Body of pancreas (tissue), 4 donors: Measurements from ENCODE around the gene TMEM72.

Experiments
- POLR2A ChIP-seq, 3 donors: fragments of 450-650 bp; IDR thresholded peaks; one replicate each; pipeline ENCODE4 v1.6.1; 2016; ENCODE audit warnings: antibody characterized with exemption in 3 of 3, mild to moderate bottlenecking in 2 of 3
- TF ChIP-seq, protein P1 (sequence below), 7 experiments: fragments of 450-650 bp in 4 of 7; fragments of 200-600 bp in 3 of 7; sonication (generic) in 3 of 7; IDR thresholded peaks; one replicate each; pipeline ENCODE4 v1.5.1; 2016 to 2019; ENCODE audit warnings: antibody characterized with exemption in 7 of 7

DNA sequence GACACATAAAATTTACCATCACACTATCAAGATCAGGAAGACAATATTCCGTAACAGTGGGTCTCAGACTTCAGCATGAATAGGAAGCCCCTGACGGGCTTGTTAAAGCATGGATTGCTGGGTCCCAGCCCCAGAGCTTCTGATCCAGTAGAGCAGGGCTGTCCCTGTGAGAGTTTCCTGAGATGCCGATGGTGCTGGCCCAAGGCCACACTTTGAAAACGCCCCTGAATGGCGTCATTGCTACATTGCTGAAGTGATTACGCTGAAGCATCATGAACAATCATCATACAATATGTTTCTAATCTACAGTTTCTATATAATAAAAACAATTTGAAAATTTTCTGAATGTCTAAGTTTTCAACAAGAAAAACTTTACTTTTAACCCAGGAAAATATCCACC lies 38.0 kb upstream of the TMEM72 start:
- TF ChIP-seq, protein P1, sequence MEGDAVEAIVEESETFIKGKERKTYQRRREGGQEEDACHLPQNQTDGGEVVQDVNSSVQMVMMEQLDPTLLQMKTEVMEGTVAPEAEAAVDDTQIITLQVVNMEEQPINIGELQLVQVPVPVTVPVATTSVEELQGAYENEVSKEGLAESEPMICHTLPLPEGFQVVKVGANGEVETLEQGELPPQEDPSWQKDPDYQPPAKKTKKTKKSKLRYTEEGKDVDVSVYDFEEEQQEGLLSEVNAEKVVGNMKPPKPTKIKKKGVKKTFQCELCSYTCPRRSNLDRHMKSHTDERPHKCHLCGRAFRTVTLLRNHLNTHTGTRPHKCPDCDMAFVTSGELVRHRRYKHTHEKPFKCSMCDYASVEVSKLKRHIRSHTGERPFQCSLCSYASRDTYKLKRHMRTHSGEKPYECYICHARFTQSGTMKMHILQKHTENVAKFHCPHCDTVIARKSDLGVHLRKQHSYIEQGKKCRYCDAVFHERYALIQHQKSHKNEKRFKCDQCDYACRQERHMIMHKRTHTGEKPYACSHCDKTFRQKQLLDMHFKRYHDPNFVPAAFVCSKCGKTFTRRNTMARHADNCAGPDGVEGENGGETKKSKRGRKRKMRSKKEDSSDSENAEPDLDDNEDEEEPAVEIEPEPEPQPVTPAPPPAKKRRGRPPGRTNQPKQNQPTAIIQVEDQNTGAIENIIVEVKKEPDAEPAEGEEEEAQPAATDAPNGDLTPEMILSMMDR (IDR thresholded peaks at IDR 0.05): no peak
- TF ChIP-seq POLR2A (IDR thresholded peaks at IDR 0.05): no peak
